Measurements from ENCODE around the gene FAM221A. TPM values are rescaled to one million over a fixed set of nuclear protein-coding genes. Genes with fewer than 3 reads are reported as not detected.
"Not testable (repeated sequence)": the region's sequence is repeated elsewhere in the genome, so short reads cannot be mapped to it uniquely, and the experiment has no call there.

The FAM221A gene
- total RNA-seq, 1 donor from 2014 or later = 2.9 TPM

DNA sequence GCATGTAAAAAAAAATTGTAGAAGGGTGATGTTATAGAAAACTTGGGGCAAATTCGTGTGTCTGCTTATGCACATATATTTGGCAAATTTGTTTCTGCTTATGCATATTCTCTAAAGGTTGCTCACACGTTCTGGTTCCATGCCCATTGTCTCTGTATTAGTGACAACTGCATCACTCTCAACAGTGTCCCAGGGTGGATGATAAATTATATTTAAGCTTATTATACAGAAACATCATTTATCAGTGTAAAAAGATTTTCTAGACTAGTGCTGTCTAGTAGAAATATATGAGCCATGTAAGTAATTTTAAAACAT is 34.1 kb downstream of the FAM221A start:
- no peaks in the 10 kb centered on the region for H3K4me1 ChIP-seq
- H3K4me3 ChIP-seq = no peak overlapping the region
- no peaks in the 10 kb centered on the region for H3K27me3 ChIP-seq (ENCODE audit: low read depth)
- no peak for DNase-seq
- H3K9me3 ChIP-seq (replicated peaks) = no peaks in the 10 kb centered on the region
- H3K27ac ChIP-seq (replicated peaks) = no peak overlapping the region
- no peak for TF ChIP-seq CTCF (IDR thresholded peaks at IDR 0.05; ENCODE audit: borderline replicate concordance)
- H3K36me3 ChIP-seq = no peaks in the 10 kb centered on the region
- intact Hi-C loops (cut with micrococcal nuclease) = loop anchor here (5.0 kb wide), 1 partner anchor 167 kb away; no protein-coding TSS in a partner anchor

DNA sequence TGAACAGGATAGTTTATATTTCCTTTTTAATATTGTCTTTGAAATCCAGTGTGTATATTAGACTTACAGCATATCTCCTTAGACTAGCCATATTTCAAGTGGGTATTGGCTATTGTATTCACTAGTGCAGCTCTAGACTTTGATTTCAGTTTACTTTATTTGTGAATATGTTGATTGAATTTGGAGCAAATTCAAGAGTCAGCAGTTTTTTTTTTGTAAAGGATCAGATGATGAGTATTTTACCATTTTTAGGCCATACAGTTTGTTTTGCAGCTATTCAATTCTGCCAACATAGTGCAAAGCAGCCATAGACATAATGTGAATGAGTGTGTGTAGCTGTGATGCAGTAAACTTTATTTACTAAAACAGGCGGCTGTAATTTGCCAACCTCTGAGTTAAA is 34.6 kb downstream of the FAM221A start:
- no peak for DNase-seq
- TF ChIP-seq CTCF (IDR thresholded peaks at IDR 0.05; ENCODE audit: borderline replicate concordance) = no peak
- Histone ChIP-seq H3K4me1 (no peaks in the 10 kb centered on the region), H3K4me3 (no peak overlapping the region), H3K9me3 (replicated peaks) (no peaks in the 10 kb centered on the region), H3K27ac (replicated peaks) (no peak overlapping the region), H3K36me3 (no peaks in the 10 kb centered on the region), H3K27me3 (ENCODE audit: low read depth) (no peaks in the 10 kb centered on the region)
- intact Hi-C loops (cut with micrococcal nuclease) = loop anchor here (5.0 kb wide), 1 partner anchor 167 kb away; no protein-coding TSS in a partner anchor

- no peak for DNase-seq
- Histone ChIP-seq H3K27me3 (ENCODE audit: low read depth) (no peaks in the 10 kb centered on the region), H3K27ac (replicated peaks) (no peak overlapping the region), H3K9me3 (replicated peaks) (no peaks in the 10 kb centered on the region), H3K4me3 (no peak overlapping the region), H3K36me3 (no peaks in the 10 kb centered on the region), H3K4me1 (no peaks in the 10 kb centered on the region)
- TF ChIP-seq CTCF (IDR thresholded peaks at IDR 0.05; ENCODE audit: borderline replicate concordance) = no peak
- intact Hi-C loops (cut with micrococcal nuclease) = no loop called here
These were observed 35.1 kb downstream of the FAM221A start for GRCh38 chr7:23715099-23715498.

GRCh38 chr7:23717788-23718187 is 37.8 kb downstream of the FAM221A start:
- Histone ChIP-seq H3K4me3 (no peak overlapping the region), H3K9me3 (replicated peaks) (no peaks in the 10 kb centered on the region), H3K27ac (replicated peaks) (no peak overlapping the region), H3K36me3 (no peaks in the 10 kb centered on the region), H3K4me1 (no peaks in the 10 kb centered on the region), H3K27me3 (ENCODE audit: low read depth) (no peaks in the 10 kb centered on the region)
- no peak for DNase-seq
- TF ChIP-seq CTCF (IDR thresholded peaks at IDR 0.05; ENCODE audit: borderline replicate concordance) = no peak
- intact Hi-C loops (cut with micrococcal nuclease) = no loop called here

DNA sequence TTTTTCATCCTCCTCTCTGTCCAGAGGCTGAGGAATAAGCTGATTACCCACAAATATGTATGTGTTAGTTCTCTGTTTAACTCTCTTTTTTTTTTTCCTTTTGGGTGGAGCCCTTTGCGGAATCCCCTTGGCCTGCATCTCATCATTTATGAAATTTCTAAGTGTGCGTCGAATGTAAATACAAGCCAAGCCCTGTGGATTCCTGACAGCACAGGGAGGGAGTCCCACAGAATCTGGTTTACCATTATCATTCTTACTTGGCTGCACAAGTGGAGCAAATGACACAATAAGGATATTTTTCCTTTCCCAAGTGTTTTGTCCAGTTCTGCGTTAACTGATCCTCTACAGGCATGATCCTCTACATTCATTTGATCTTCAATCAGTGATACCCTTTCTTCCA is 41.5 kb downstream of the FAM221A start:
- no peak for DNase-seq
- TF ChIP-seq CTCF (IDR thresholded peaks at IDR 0.05; ENCODE audit: borderline replicate concordance) = no peak
- Histone ChIP-seq H3K27me3 (ENCODE audit: low read depth) (no peaks in the 10 kb centered on the region), H3K36me3 (no peaks in the 10 kb centered on the region), H3K4me1 (no peaks in the 10 kb centered on the region), H3K27ac (replicated peaks) (no peak overlapping the region), H3K9me3 (replicated peaks) (no peaks in the 10 kb centered on the region), H3K4me3 (no peak overlapping the region)
- intact Hi-C loops (cut with micrococcal nuclease) = no loop called here

- H3K36me3 ChIP-seq = not testable (repeated sequence)
These were observed 42.7 kb downstream of the FAM221A start for GRCh38 chr7:23722587-23723216.

GRCh38 chr7:23724113-23724512 is 44.1 kb downstream of the FAM221A start:
- DNase-seq; intact Hi-C loops (cut with micrococcal nuclease); H3K27ac ChIP-seq (replicated peaks); H3K27me3 ChIP-seq (ENCODE audit: low read depth); H3K36me3 ChIP-seq; H3K4me3 ChIP-seq; H3K4me1 ChIP-seq; H3K9me3 ChIP-seq (replicated peaks): not testable (repeated sequence)

More at GRCh38 chr7:23722587-23723216, 42.7 kb downstream of the FAM221A start:
- H3K9me3 ChIP-seq (replicated peaks); H3K4me1 ChIP-seq; H3K4me3 ChIP-seq; H3K27ac ChIP-seq (replicated peaks); H3K27me3 ChIP-seq (ENCODE audit: low read depth); intact Hi-C loops (cut with micrococcal nuclease); DNase-seq: not testable (repeated sequence)
